Measurements from ENCODE around the gene GRID1.

DNA sequence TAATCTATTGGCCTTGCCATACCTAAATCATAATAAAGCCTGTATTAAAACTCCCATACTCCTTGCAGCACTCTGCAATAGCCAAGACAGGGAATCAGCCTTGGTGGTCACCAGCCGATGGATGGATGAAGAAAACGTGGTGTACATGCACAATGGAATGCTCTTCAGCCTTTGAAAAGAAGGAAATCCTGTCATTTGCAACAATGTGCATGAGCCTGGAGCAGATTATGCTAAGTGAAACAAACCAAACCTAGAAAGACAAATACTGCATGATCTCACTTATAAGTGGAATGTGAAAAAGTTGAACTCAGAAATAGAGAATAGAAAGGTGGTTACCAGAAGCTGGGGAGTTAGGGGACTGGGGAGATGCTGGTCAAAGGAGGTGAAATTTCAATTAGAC, 218.5 kb downstream of the GRID1 start:
- no peak for TF ChIP-seq SMARCA5 (IDR thresholded peaks at IDR 0.05)
- no peak for TF ChIP-seq RAD21 (IDR thresholded peaks at IDR 0.05; ENCODE audit: insufficient read depth, low read depth, low read length)
